ENCODE measurements around the gene RIPOR3.

GRCh38 chr20:50613438-50614169 lies 77.7 kb downstream of the RIPOR3 start:
- TF ChIP-seq POLR2A (IDR thresholded peaks at IDR 0.05) (no peak), CTCF (IDR thresholded peaks at IDR 0.05) (no peak)
